ENCODE data around the gene SMIM44. TPM values are rescaled to one million over a fixed set of nuclear protein-coding genes. Genes with fewer than 3 reads are reported as not detected.

SMIM44 gene
- total RNA-seq, 1 donor, result not detected

DNA sequence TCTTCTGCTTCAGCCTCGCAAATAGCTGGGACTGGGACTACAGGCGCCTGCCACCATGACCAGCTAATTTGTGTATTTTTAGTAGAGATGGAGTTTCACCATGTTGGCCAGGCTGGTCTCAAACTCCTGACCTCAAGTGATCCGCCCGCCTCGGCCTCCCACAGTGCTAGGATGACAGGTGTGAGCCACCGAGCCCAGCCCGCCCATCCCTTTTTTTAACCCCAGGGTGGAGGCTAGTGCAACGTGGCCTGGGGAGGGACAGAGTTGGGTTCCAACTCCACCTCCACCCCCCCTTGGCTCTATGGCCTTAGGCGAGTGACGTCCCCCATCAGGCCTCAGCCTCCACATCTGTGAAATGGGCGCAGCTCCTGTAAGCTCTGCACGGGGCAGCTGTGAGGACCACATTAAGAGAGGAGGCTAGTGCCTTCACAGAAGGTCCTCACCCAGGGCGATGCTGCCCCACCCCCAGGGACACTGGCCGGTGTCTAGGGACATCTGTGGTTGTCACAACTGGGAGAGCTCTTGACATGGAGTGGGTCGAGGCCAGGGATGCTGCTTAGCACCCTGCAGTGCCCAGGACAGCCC lies 40.7 kb downstream of the SMIM44 start:
- DNase-seq (ENCODE audit: low read depth in 2 of 3, low spot score in 2 of 3), result no peak

DNA sequence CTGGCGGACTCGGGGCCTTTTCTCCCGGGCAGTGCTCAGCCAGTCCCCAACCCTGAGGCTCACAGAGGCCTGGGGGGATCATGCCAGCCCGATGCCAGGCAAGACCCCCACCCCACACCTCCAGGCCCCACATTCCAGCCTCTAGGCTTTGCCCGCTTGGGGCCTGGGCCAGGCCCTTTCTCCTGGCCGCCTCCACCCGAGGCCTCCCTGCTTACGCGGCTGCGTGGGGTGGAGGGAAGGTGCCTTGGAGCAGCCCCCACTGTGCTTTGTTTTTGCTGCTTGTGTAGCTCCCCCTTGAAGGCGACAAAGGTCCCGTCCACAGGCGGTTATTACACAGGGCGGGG lies 41.3 kb downstream of the SMIM44 start:
- no peak for DNase-seq (ENCODE audit: low read depth in 2 of 3, low spot score in 2 of 3)

GRCh38 chr19:3441089-3441985 lies 41.9 kb downstream of the SMIM44 start:
- no peak for DNase-seq (ENCODE audit: low read depth in 2 of 3, low spot score in 2 of 3)

DNA sequence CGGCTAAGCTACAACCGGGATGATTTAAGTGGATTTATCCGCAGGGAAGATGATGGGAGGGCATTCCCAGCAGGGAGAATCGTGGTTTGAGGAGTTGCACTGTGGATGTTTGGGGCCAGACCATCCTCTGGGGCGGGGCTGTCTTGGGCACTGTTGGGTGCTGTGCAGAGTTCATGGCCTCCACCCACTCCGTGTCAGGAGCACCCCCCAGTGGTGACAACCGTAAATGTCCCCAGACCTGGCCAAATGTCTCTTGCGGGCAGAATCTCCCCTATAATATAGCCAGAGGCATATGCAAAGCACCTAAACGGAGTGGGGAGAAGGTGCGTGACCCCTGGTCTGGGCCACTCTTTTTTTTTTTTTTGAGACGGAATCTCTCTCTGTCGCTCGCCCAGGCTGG lies 43.2 kb downstream of the SMIM44 start:
- DNase-seq (ENCODE audit: low read depth in 2 of 3, low spot score in 2 of 3), result peak; percentile 23 to 61 (median 45)

DNA sequence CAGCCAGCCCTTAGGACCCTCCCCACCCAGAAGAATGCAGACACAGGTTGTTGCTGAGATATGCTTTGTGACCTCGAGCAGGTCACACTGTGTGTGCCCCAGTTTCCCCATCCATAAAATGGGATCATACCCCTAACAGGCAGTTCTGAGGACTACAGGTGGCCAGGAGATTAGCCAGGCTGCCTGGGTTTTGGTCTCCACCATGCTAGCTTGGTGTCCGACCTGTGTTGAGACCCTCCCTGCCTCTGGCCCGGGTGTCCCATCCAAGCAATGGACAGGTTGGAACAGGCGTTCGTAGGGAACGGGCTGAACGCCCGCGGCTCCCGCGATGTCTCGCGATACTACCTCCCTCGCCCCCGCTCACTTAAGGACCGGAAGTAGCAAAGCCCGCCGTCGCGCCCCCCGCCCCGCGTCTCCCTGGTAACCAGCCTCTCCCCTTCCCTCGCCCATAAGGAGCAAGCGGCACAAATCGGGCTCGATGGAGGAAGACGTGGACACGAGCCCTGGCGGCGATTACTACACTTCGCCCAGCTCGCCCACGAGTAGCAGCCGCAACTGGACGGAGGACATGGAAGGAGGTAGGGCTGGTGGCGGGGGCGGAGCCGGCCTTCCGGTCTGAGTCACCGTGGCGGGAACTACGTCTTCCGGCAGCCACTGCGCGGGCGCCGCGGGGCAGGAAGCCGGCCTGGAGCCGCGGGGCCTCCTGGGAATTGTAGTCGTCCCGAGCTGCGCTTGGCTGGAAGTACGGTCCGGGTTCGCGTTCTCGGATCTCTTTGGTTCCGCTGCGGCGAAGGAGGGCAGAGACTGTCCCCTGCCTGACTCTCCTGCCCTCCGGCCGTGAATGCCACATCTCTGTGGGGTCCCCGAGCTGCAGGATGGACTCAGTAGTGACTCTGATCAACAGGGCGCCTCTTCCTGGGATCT lies 48.3 kb downstream of the SMIM44 start:
- DNase-seq (ENCODE audit: low read depth in 2 of 3, low spot score in 2 of 3), result peak; percentile 82 to 95 (median 95)

- DNase-seq (ENCODE audit: low read depth in 2 of 3, low spot score in 2 of 3), result no peak
These were observed 49.3 kb downstream of the SMIM44 start for GRCh38 chr19:3433805-3434540.

DNA sequence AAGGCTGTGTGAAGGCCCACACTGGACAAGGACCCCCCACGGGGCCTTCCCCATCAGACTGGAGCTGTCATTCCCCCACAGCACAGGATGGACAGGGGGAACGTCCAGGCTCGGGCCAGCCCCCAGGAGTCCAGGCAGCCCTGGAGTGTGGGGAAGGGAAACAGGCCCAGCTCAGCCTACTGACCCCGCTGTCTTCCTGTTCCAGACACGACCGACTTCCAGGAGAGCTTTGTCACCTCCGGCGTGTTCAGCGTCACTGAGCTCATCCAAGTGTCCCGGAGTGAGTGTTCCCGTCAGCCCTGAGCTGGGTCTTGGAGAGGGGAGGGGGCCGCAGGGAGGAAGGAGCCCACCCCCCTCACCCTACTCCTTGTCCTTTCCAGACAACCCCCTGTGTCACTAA lies 49.9 kb downstream of the SMIM44 start:
- DNase-seq (ENCODE audit: low read depth in 2 of 3, low spot score in 2 of 3), result no peak

Small RNAs within 50 kb of the gene (small RNA-seq; reads per million reads assigned to genes)
- not detected for gene RF00212

Other genes with a start within 250 kb of the SMIM44 start
- 36.1 TPM for gene NFIC, start 116.9 kb downstream of the SMIM44 start, total RNA-seq
- gene SMIM24, start 2.9 kb downstream of the SMIM44 start, total RNA-seq, result 75.7 TPM
- 9.2 TPM for gene DOHH, start 17.2 kb upstream of the SMIM44 start, total RNA-seq
- 85.6 TPM for gene FZR1, start 22.9 kb upstream of the SMIM44 start, total RNA-seq
- gene TEKTIP1, start 55.7 kb upstream of the SMIM44 start, total RNA-seq, result 0.54 TPM
- gene MFSD12, start 74.1 kb upstream of the SMIM44 start, total RNA-seq, result 82.4 TPM
- 99.1 TPM for gene HMG20B, start 89.5 kb upstream of the SMIM44 start, total RNA-seq
- gene GIPC3, start 102.0 kb upstream of the SMIM44 start, total RNA-seq, result 2.4 TPM
- 1.3 TPM for gene TBXA2R, start 123.4 kb upstream of the SMIM44 start, total RNA-seq
- 48.2 TPM for gene CACTIN, start 143.3 kb upstream of the SMIM44 start, total RNA-seq
- gene PIP5K1C, start 217.0 kb upstream of the SMIM44 start, total RNA-seq, result 23.4 TPM
- gene TJP3, start 224.9 kb upstream of the SMIM44 start, total RNA-seq, result 1.1 TPM